G401.6 (cell line): ENCODE results near the gene CCRL2.
"Not testable (repeated sequence)": the region's sequence is repeated elsewhere in the genome, so short reads cannot be mapped to it uniquely, and the experiment has no call there.

Source experiments
- FAIRE-seq: peaks from 2 replicates; lab custom pipeline; 2012; peaks lifted over from hg19 to GRCh38; lab: Jason Lieb, UNC

CCRL2 gene

GRCh38 chr3:46380471-46381221 is 26.4 kb upstream of the CCRL2 start:
- FAIRE-seq, result no peak

- no peak for FAIRE-seq
Observed at GRCh38 chr3:46381625-46382024, 25.4 kb upstream of the CCRL2 start.

- FAIRE-seq, result no peak
Observed at GRCh38 chr3:46383211-46383950, 23.7 kb upstream of the CCRL2 start.

GRCh38 chr3:46383951-46384330 is 23.1 kb upstream of the CCRL2 start:
- no peak for FAIRE-seq

GRCh38 chr3:46386205-46386604 is 20.9 kb upstream of the CCRL2 start:
- FAIRE-seq, result no peak

GRCh38 chr3:46388847-46389246 is 18.2 kb upstream of the CCRL2 start:
- FAIRE-seq, result not testable (repeated sequence)

- FAIRE-seq, result no peak
Observed at GRCh38 chr3:46389306-46389705, 17.8 kb upstream of the CCRL2 start.

- not testable (repeated sequence) for FAIRE-seq
Observed at GRCh38 chr3:46391526-46391925, 15.5 kb upstream of the CCRL2 start.

- FAIRE-seq, result no peak
Observed at GRCh38 chr3:46393011-46393410, 14.0 kb upstream of the CCRL2 start.

GRCh38 chr3:46393554-46394434 is 13.3 kb upstream of the CCRL2 start:
- no peak for FAIRE-seq

GRCh38 chr3:46395210-46395661 is 11.8 kb upstream of the CCRL2 start:
- FAIRE-seq, result no peak

- FAIRE-seq, result no peak
Observed at GRCh38 chr3:46395766-46396530, 11.1 kb upstream of the CCRL2 start.

GRCh38 chr3:46397111-46397510 is 9.9 kb upstream of the CCRL2 start:
- no peak for FAIRE-seq

- FAIRE-seq, result no peak
Observed at GRCh38 chr3:46398186-46398955, 8.7 kb upstream of the CCRL2 start.

- FAIRE-seq, result no peak
Observed at GRCh38 chr3:46399098-46399497, 8.0 kb upstream of the CCRL2 start.

- FAIRE-seq, result no peak
Observed at GRCh38 chr3:46399557-46399956, 7.5 kb upstream of the CCRL2 start.

- FAIRE-seq, result no peak
Observed at GRCh38 chr3:46400000-46400734, 6.9 kb upstream of the CCRL2 start.

- no peak for FAIRE-seq
Observed at GRCh38 chr3:46400846-46401245, 6.2 kb upstream of the CCRL2 start.

- no peak for FAIRE-seq
Observed at GRCh38 chr3:46401579-46401978, 5.5 kb upstream of the CCRL2 start.

- not testable (repeated sequence) for FAIRE-seq
Observed at GRCh38 chr3:46402902-46403301, 4.2 kb upstream of the CCRL2 start.
